ENCODE data around the gene STING1.

The STING1 gene

GRCh38 chr5:139459451-139459934 is 23.1 kb downstream of the STING1 start:
- peak; percentile 57 for DNase-seq (ENCODE audit: extremely low read depth, insufficient read length)
- TF ChIP-seq, protein P1, sequence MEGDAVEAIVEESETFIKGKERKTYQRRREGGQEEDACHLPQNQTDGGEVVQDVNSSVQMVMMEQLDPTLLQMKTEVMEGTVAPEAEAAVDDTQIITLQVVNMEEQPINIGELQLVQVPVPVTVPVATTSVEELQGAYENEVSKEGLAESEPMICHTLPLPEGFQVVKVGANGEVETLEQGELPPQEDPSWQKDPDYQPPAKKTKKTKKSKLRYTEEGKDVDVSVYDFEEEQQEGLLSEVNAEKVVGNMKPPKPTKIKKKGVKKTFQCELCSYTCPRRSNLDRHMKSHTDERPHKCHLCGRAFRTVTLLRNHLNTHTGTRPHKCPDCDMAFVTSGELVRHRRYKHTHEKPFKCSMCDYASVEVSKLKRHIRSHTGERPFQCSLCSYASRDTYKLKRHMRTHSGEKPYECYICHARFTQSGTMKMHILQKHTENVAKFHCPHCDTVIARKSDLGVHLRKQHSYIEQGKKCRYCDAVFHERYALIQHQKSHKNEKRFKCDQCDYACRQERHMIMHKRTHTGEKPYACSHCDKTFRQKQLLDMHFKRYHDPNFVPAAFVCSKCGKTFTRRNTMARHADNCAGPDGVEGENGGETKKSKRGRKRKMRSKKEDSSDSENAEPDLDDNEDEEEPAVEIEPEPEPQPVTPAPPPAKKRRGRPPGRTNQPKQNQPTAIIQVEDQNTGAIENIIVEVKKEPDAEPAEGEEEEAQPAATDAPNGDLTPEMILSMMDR (IDR thresholded peaks at IDR 0.05; ENCODE audit: insufficient read depth, low read length, poor library complexity, severe bottlenecking), result no peak
- no peaks in the 10 kb centered on the region for H3K27me3 ChIP-seq (replicated peaks; ENCODE audit: control insufficient read depth, insufficient read depth, low read length)
- no peaks in the 10 kb centered on the region for H3K36me3 ChIP-seq (ENCODE audit: control insufficient read depth, insufficient read depth, low read length)
- no peak overlapping the region for H3K4me3 ChIP-seq (replicated peaks; ENCODE audit: low read depth, low read length)

- Histone ChIP-seq H3K4me3 (replicated peaks; ENCODE audit: low read depth, low read length) (no peak overlapping the region), H3K36me3 (ENCODE audit: control insufficient read depth, insufficient read depth, low read length) (no peaks in the 10 kb centered on the region), H3K27me3 (replicated peaks; ENCODE audit: control insufficient read depth, insufficient read depth, low read length) (no peaks in the 10 kb centered on the region)
- TF ChIP-seq, protein P1 (IDR thresholded peaks at IDR 0.05; ENCODE audit: insufficient read depth, low read length, poor library complexity, severe bottlenecking), result no peak
- DNase-seq (ENCODE audit: extremely low read depth, insufficient read length), result peak; percentile 59
Observed at GRCh38 chr5:139458580-139459407, 23.8 kb downstream of the STING1 start.

DNA sequence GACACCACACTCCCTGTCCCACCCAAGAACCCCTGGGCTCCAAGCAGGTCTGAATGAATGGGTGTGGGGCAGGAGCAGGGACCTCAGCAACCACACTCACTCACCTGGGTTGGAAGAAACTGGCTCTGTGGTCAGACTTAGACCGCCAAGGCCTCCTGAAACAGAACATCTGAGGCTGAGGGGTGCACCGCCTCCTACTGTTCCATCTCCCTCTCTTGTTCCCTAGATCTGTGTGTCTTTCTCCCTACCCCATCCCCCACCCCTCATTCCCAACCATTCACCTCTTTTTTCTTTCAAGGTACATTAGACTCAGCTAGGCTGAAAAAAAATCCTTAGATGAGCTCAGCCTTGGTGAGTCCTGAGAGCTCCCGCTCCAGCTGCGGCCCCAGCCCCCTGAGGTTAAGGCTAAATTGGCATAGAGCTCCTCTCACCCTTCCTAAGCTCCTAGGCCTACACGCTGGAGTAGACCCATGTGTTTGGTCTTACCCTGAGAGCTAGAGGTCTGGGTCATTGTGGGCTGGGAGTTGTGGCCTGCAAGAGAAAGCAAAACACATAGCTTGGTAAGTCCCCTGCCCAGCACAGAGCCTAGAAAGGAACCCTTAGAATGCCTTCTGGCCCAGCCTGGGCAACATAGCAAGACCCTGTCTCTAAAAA is 24.8 kb downstream of the STING1 start:
- no peaks in the 10 kb centered on the region for H3K27me3 ChIP-seq (replicated peaks; ENCODE audit: control insufficient read depth, insufficient read depth, low read length)
- TF ChIP-seq, protein P1 (IDR thresholded peaks at IDR 0.05; ENCODE audit: insufficient read depth, low read length, poor library complexity, severe bottlenecking), result peak; percentile 34
- DNase-seq (ENCODE audit: extremely low read depth, insufficient read length), result no peak
- no peaks in the 10 kb centered on the region for H3K36me3 ChIP-seq (ENCODE audit: control insufficient read depth, insufficient read depth, low read length)
- H3K4me3 ChIP-seq (replicated peaks; ENCODE audit: low read depth, low read length), result no peak overlapping the region

- Histone ChIP-seq H3K36me3 (ENCODE audit: control insufficient read depth, insufficient read depth, low read length) (no peaks in the 10 kb centered on the region), H3K27me3 (replicated peaks; ENCODE audit: control insufficient read depth, insufficient read depth, low read length) (no peaks in the 10 kb centered on the region), H3K4me3 (replicated peaks; ENCODE audit: low read depth, low read length) (no peak overlapping the region)
- TF ChIP-seq, protein P1 (IDR thresholded peaks at IDR 0.05; ENCODE audit: insufficient read depth, low read length, poor library complexity, severe bottlenecking), result no peak
- DNase-seq (ENCODE audit: extremely low read depth, insufficient read length), result no peak
Observed at GRCh38 chr5:139457241-139457640, 25.3 kb downstream of the STING1 start.

DNA sequence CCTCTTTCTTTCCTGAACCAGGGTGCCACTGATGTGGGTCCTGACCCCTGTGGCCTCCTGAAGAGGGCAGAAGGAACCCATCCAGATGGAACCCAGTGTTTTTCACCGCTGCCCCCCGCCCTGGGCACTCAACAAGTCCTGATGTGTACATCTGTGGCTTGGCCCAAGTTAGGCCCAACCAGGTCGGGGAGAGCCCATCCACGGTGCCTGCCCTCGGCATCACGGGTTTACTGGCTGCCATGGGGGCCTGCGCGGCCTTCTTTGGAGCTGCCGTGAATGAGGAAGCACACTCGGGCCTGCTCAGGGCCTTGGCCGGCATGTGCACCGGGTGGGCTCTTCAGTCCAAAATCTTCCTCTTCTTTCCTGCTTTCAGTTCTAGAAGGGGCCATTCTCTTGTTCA is 25.8 kb downstream of the STING1 start:
- TF ChIP-seq, protein P1 (IDR thresholded peaks at IDR 0.05; ENCODE audit: insufficient read depth, low read length, poor library complexity, severe bottlenecking), result no peak
- H3K27me3 ChIP-seq (replicated peaks; ENCODE audit: control insufficient read depth, insufficient read depth, low read length), result no peaks in the 10 kb centered on the region
- H3K36me3 ChIP-seq (ENCODE audit: control insufficient read depth, insufficient read depth, low read length), result no peaks in the 10 kb centered on the region
- no peak for DNase-seq (ENCODE audit: extremely low read depth, insufficient read length)
- H3K4me3 ChIP-seq (replicated peaks; ENCODE audit: low read depth, low read length), result no peak overlapping the region

All from GM06990 (cell line).